OCI-LY7 (cell line): ENCODE data around the gene PCDHB13. TPM values are rescaled to one million over a fixed set of nuclear protein-coding genes. Genes with fewer than 3 reads are reported as not detected.
"Not testable (repeated sequence)": the region's sequence is repeated elsewhere in the genome, so short reads cannot be mapped to it uniquely, and the experiment has no call there.

Source experiments
- BruUV-seq: library from RNA; stranded (reverse); fragments of 400-500 nt; replicated peaks from 2 replicates; lab custom pipeline; 2021; lab: Mats Ljungman, UMichigan
- CTCF ChIA-PET: fragments of 300-600 bp; sonication (Branson Sonifier 250); formaldehyde crosslinking; loops from one replicate; lab custom pipeline; 2022; ENCODE audit warnings: antibody characterized with exemption; ENCODE audit not compliant: unreplicated experiment; lab: Charles Lee
- POLR2A ChIA-PET: fragments of 300-600 bp; sonication (Branson Sonifier 250); formaldehyde crosslinking; loops from one replicate; lab custom pipeline; 2022; ENCODE audit warnings: antibody characterized with exemption; lab: Charles Lee
- DNase-seq: peaks from one replicate; pipeline ENCODE4 v3.0.0-alpha.2; 2015; ENCODE audit warnings: low spot score
- H2AFZ ChIP-seq: fragments of 200-600 bp; sonication (generic), shearing (Covaris generic); 2 replicates; pipeline ENCODE4 v1.6.1; 2014; ENCODE audit warnings: mild to moderate bottlenecking, antibody characterized with exemption, low read length, moderate library complexity
- H3K27ac ChIP-seq: fragments of 200-600 bp; sonication (generic); 2 replicates; pipeline ENCODE4 v1.5.1; 2014; ENCODE audit warnings: mixed run types, low read depth, mild to moderate bottlenecking, moderate library complexity, low read length, inconsistent platforms; ENCODE audit not compliant: poor library complexity, severe bottlenecking
- H3K36me3 ChIP-seq: fragments of 200-600 bp; sonication (generic); 2 replicates; pipeline ENCODE4 v1.6.1; 2014; ENCODE audit warnings: mild to moderate bottlenecking, antibody characterized with exemption, low read length, moderate library complexity, mixed read lengths; ENCODE audit not compliant: insufficient read depth
- H3K4me1 ChIP-seq: fragments of 200-600 bp; sonication (generic); 2 replicates; pipeline ENCODE4 v1.5.1; 2014; ENCODE audit warnings: mild to moderate bottlenecking, low read length; ENCODE audit not compliant: insufficient read depth, poor library complexity, severe bottlenecking
- H3K4me2 ChIP-seq: fragments of 200-600 bp; sonication (generic); 2 replicates; pipeline ENCODE4 v1.6.1; 2014; ENCODE audit warnings: mild to moderate bottlenecking, low read length
- H3K4me3 ChIP-seq: fragments of 200-600 bp; sonication (generic); 2 replicates; pipeline ENCODE4 v1.5.1; 2014; ENCODE audit warnings: mild to moderate bottlenecking, low read depth, low read length; ENCODE audit not compliant: poor library complexity, severe bottlenecking
- H3K79me2 ChIP-seq: fragments of 200-600 bp; sonication (generic); 2 replicates; pipeline ENCODE4 v1.6.1; 2016; ENCODE audit warnings: low read depth, mild to moderate bottlenecking, low read length, moderate library complexity, mixed read lengths; ENCODE audit not compliant: insufficient read depth
- H3K9me2 ChIP-seq: fragments of 200-600 bp; sonication (generic); 2 replicates; pipeline ENCODE4 v1.6.1; 2016; ENCODE audit warnings: mild to moderate bottlenecking, low read length, mixed read lengths; ENCODE audit not compliant: insufficient read depth
- H3K9me3 ChIP-seq: fragments of 200-600 bp; sonication (generic); 2 replicates; pipeline ENCODE4 v1.6.1; 2014; ENCODE audit warnings: mild to moderate bottlenecking, mixed run types, low read length, mixed read lengths
- H4K20me1 ChIP-seq: fragments of 200-600 bp; sonication (generic); 2 replicates; pipeline ENCODE4 v1.6.1; 2014; ENCODE audit warnings: mild to moderate bottlenecking, antibody characterized with exemption, low read length, moderate library complexity, mixed read lengths; ENCODE audit not compliant: insufficient read depth
- EZH2phosphoT487 ChIP-seq: fragments of 200-600 bp; sonication (generic); IDR thresholded peaks from 2 replicates; pipeline ENCODE4 v1.6.1; 2018; ENCODE audit warnings: low read depth, borderline replicate concordance, mild to moderate bottlenecking, mixed run types, antibody characterized with exemption, low read length, moderate library complexity, mixed read lengths
- intact Hi-C: fragments of 100-400 bp; cut with micrococcal nuclease; formaldehyde crosslinking; loops from one replicate; pipeline ENCODE4 v1.10.0; 2022; ENCODE audit not compliant: unreplicated experiment
- total RNA-seq, 2 experiments: library from RNA; depleted of rRNA in 1 of 2; stranded (reverse); fragments of >200 nt in 1 of 2; shearing (Covaris generic) in 1 of 2; gene quantifications; 2 replicates each; pipeline ENCODE4 v1.2.3, GENCODE V29; 2014 to 2022
- TF ChIP-seq, protein P1 (sequence below): fragments of 200-600 bp; sonication (generic); conservative IDR thresholded peaks from 2 replicates; pipeline ENCODE4 v1.5.1; 2014; ENCODE audit warnings: mild to moderate bottlenecking, antibody characterized with exemption, low read length, moderate library complexity, mixed read lengths

The PCDHB13 gene
- total RNA-seq, 2 experiments from 2014 or later = 0.22 TPM; not detected in 1

DNA sequence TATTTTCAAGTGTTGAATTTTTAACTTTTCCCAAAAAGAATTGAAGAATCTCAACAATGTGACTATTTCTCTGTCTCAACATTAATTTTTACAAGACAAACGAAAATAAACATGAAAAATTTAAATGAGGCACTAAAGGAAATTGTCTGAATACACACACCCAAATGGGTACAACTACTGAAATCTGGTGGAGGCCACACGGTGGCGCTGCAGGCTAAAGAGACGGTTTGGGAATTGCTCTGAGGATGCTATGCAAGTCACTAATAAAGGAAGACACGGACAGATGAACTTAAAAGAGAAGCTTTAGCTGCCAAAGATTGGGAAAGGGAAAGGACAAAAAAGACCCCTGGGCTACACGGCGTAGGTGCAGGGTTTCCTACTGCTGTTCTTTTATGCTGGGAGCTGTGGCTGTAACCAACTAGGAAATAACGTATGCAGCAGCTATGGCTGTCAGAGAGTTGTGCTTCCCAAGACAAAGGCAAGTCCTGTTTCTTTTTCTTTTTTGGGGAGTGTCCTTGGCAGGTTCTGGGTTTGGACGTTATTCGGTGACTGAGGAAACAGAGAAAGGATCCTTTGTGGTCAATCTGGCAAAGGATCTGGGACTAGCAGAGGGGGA is 21.5 kb upstream of the PCDHB13 start, which contains the start of gene PCDHB10:
TSS of gene PCDHB10 (plus strand) at position 244 of the 616 bp plus-strand sequence. CDS start at position 444, 200 bp downstream.
- H3K27ac ChIP-seq = no peak within 1 kb of the TSS
- no peaks in the 10 kb centered on the region for H3K4me1 ChIP-seq
- H2AFZ ChIP-seq = no peak within 1 kb of the TSS
- BruUV-seq = no TSS peak
- ChIA-PET POLR2A (no interaction called here), CTCF (interaction anchor here (0.5 kb wide), 1 partner anchor 1073 kb away, joined by 4 read pairs; no protein-coding TSS in a partner anchor)
- no peak within 1 kb of the TSS for H3K4me2 ChIP-seq
- TF ChIP-seq, protein P1, sequence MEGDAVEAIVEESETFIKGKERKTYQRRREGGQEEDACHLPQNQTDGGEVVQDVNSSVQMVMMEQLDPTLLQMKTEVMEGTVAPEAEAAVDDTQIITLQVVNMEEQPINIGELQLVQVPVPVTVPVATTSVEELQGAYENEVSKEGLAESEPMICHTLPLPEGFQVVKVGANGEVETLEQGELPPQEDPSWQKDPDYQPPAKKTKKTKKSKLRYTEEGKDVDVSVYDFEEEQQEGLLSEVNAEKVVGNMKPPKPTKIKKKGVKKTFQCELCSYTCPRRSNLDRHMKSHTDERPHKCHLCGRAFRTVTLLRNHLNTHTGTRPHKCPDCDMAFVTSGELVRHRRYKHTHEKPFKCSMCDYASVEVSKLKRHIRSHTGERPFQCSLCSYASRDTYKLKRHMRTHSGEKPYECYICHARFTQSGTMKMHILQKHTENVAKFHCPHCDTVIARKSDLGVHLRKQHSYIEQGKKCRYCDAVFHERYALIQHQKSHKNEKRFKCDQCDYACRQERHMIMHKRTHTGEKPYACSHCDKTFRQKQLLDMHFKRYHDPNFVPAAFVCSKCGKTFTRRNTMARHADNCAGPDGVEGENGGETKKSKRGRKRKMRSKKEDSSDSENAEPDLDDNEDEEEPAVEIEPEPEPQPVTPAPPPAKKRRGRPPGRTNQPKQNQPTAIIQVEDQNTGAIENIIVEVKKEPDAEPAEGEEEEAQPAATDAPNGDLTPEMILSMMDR = peak; percentile 86
- TF ChIP-seq EZH2phosphoT487 = no peak
- H3K4me3 ChIP-seq = no peak within 1 kb of the TSS
- peak; percentile 34 for DNase-seq
- H3K79me2 ChIP-seq = no peaks in the 10 kb centered on the region
- H3K9me3 ChIP-seq = peaks cover 9% of the 10 kb centered on the region
- H4K20me1 ChIP-seq = no peaks in the 10 kb centered on the region
- intact Hi-C loops = loop anchor here (10.0 kb wide), 1 partner anchor 163 kb away; the partner anchor contains the start of genes PCDHGA4, PCDHGB1 and PCDHGB2
- H3K36me3 ChIP-seq = no peaks in the 10 kb centered on the region
- H3K9me2 ChIP-seq = no peaks in the 10 kb centered on the region

DNA sequence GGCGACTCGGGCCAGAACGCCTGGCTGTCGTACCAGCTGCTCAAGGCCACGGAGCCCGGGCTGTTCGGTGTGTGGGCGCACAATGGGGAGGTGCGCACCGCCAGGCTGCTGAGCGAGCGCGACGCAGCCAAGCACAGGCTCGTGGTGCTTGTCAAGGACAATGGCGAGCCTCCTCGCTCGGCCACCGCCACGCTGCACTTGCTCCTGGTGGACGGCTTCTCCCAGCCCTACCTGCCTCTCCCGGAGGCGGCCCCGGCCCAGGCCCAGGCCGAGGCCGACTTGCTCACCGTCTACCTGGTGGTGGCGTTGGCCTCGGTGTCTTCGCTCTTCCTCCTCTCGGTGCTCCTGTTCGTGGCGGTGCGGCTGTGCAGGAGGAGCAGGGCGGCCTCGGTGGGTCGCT is 19.4 kb upstream of the PCDHB13 start:
- H3K27ac ChIP-seq, H3K9me3 ChIP-seq, POLR2A ChIA-PET, H3K4me1 ChIP-seq, H4K20me1 ChIP-seq, H2AFZ ChIP-seq, BruUV-seq, DNase-seq, H3K79me2 ChIP-seq, H3K4me3 ChIP-seq, H3K36me3 ChIP-seq, CTCF ChIA-PET, H3K4me2 ChIP-seq, H3K9me2 ChIP-seq: not testable (repeated sequence)
- intact Hi-C loops = loop anchor here (10.0 kb wide), 1 partner anchor 160 kb away; the partner anchor contains the start of genes PCDHGA4, PCDHGB1 and PCDHGB2

DNA sequence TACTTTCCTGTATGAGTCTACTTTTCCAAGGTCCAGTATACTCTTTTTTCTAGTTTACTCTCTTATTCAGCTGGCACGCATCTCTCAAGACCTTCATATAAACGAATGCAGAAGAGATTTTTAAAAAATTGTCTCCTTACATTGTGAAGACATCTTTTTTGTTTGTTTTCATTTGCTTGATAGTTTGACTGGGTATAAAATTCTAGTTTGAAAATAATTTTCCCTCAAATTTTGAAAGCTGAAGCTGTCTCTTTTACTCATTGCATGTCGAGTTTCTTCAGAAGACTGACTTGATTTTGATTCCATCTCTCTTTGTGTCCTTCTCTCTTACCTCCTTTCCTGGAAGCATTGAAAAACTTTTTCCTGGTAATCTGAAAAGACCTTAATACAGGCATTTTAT is 17.4 kb upstream of the PCDHB13 start:
- no peaks in the 10 kb centered on the region for H3K79me2 ChIP-seq
- H3K4me1 ChIP-seq = no peaks in the 10 kb centered on the region
- peaks cover 9% of the 10 kb centered on the region for H3K9me3 ChIP-seq
- intact Hi-C loops = loop anchor here (10.0 kb wide), 1 partner anchor 158 kb away; the partner anchor contains the start of genes PCDHGA4, PCDHGB1 and PCDHGB2
- POLR2A ChIA-PET = no interaction called here
- DNase-seq = no peak
- no TSS peak for BruUV-seq
- H3K9me2 ChIP-seq = no peaks in the 10 kb centered on the region
- H3K27ac ChIP-seq = no peak overlapping the region
- no peak overlapping the region for H3K4me3 ChIP-seq
- H4K20me1 ChIP-seq = no peaks in the 10 kb centered on the region
- H3K36me3 ChIP-seq = no peaks in the 10 kb centered on the region
- CTCF ChIA-PET = no interaction called here
- TF ChIP-seq, protein P1 = no peak
- no peak for TF ChIP-seq EZH2phosphoT487
- no peak overlapping the region for H3K4me2 ChIP-seq
- no peak overlapping the region for H2AFZ ChIP-seq
